Astrocyte of the cerebellum (primary cell): ENCODE measurements around the gene DUSP19.

Source experiments
- DNase-seq: peaks from one replicate; pipeline ENCODE4 v3.0.0-alpha.2; 2011; ENCODE audit warnings: low read depth
- H3K4me3 ChIP-seq: 2 replicates; pipeline ENCODE4 v1.5.1; 2011; ENCODE audit warnings: mild to moderate bottlenecking, low read depth, low read length, moderate library complexity
- in situ Hi-C: cut with HindIII; loops from 2 replicates; pipeline ENCODE4 v1.10.0; 2017; ENCODE audit warnings: low sequenced_read_pairs
- TF ChIP-seq, protein P1 (sequence below): IDR thresholded peaks from 2 replicates; pipeline ENCODE4 v1.5.1; 2012; ENCODE audit warnings: low read length, low read depth, moderate library complexity, mild to moderate bottlenecking; ENCODE audit errors: missing control alignments

Gene DUSP19

DNA sequence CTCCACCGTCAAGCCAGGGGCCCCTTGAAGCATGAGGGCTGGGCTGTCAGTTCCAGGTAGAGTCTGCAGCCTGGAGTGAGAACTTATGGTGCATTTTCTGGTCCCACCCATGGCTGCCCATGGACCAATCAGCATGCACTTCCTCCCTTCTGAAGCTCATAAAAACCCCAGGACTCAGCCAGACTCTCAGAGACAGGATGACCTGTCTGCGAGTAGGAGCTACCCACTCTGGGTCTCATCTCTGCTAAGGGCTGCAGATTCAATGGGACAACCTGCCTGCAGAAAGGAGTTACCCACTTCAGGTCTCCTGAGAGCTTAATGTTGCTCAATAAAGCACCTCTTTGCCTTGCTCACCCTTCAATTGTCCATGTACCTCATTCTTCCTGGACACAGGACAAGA, 9.4 kb upstream of the DUSP19 start:
- no peak for DNase-seq
- in situ Hi-C loops = no loop called here
- no peak overlapping the region for H3K4me3 ChIP-seq
- TF ChIP-seq, protein P1, sequence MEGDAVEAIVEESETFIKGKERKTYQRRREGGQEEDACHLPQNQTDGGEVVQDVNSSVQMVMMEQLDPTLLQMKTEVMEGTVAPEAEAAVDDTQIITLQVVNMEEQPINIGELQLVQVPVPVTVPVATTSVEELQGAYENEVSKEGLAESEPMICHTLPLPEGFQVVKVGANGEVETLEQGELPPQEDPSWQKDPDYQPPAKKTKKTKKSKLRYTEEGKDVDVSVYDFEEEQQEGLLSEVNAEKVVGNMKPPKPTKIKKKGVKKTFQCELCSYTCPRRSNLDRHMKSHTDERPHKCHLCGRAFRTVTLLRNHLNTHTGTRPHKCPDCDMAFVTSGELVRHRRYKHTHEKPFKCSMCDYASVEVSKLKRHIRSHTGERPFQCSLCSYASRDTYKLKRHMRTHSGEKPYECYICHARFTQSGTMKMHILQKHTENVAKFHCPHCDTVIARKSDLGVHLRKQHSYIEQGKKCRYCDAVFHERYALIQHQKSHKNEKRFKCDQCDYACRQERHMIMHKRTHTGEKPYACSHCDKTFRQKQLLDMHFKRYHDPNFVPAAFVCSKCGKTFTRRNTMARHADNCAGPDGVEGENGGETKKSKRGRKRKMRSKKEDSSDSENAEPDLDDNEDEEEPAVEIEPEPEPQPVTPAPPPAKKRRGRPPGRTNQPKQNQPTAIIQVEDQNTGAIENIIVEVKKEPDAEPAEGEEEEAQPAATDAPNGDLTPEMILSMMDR = no peak

DNA sequence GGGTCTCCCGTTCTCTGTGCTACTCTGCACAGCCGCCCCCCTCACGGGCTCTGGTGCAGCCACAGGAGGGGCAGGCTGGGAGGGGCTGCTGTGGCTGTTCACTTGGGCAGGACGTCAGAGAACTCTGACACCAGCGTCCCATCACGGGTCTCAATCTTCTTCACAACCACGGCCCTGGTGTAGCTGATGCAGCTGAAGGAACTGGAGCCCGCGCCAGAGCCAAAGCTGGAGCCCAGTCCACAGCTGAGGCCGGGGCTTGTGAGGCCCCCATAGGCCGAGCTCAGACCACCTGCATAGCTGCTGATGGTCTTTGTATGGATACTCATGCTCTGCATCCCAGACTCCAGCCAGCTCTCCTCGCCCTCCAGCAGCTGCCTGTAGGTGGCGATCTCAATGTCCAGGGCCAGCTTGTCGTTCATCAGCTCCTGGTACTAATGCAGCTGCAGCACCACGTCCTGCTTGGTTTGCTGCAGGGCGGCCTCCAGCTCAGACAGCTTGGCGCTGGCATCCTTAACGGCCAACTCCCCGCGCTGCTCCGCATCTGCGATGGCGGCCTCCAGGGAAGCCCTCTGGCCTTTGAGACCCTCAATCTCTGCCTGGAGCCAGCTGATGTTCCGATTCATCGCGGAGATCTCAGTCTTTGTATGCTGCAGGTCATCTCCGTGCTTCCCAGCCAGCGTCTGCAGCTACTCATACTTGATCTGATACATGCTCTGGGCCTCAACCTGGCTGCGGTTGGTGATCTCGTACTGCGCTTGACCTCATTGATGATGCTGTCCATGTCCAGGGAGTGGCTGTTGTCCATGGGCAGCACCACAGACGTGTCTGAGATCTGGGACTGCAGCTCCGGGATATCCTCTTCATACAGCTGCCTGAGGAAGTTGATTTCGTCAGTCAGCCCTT, 7.4 kb upstream of the DUSP19 start:
- H3K4me3 ChIP-seq = no peak overlapping the region
- TF ChIP-seq, protein P1 = peak; percentile 48
- DNase-seq = no peak
- in situ Hi-C loops = no loop called here

DNA sequence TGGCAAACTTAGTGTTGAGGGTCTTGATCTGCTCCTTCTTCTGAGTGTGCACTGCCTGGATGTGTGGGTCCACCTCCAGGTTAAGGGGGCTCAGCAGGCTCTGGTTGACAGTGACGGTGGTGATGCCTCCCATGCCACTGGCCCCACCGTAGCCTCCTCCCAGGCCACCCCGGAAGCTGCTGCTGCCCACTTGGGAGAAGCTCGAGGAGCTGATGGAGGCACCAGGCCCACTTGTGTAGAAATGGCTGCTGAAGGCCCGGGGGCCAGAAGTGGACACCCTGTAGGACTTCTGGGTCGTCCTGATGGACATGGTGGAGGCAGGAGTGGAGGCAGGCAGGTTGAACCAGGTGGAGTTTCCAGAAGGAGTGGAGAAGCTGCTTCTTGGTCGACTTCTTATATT, 6.4 kb upstream of the DUSP19 start:
- no peak overlapping the region for H3K4me3 ChIP-seq
- TF ChIP-seq, protein P1 = no peak
- in situ Hi-C loops = no loop called here
- DNase-seq = no peak

DNA sequence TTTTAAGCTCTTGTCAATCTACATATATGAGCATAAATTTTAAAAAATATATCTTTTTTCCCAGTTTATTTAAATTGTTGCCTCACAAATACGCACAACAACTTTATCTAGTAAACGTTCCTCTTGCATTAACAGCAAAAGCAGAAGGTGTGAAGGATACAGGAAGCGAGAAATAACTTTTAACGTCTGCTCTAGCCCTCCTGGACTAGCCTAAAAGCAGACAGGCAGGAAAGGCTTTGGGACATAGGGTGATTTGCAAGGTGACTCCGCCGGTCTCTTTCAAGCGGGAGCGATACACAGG, 434 bp upstream of the DUSP19 start:
- DNase-seq = no peak
- peak overlapping the region; percentile 67 for H3K4me3 ChIP-seq
- in situ Hi-C loops = no loop called here
- TF ChIP-seq, protein P1 = no peak

DNA sequence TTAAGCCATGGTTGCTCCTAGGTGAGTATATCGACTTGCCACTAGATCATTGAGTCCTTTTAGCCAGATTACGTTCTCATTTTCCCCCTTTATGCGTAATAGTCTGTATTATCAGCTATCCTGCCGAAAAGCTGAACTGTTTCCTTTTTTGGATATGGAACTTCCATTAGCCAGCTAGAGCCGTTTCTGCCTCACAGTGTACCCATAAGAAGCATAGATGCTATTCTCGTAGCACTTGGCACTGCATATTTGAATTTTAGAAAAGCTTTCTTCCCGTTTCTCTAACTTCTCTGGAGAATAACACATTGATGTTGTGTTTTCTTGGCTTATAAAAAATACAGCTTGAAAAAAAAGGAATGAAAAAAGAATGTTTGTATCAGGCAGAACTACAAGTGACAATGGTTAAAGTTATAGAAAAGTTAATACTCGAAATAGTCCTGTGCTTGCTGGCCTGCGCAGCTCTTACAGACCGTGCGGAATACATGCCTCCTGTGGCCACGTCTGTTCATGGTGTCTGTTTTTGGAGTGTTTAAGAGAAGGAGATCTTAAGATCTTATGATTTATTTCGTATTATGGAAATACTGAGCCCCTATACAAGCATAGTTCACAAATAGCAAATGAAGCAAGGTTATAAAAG, 710 bp downstream of the DUSP19 start:
- in situ Hi-C loops = no loop called here
- TF ChIP-seq, protein P1 = no peak
- no peak for DNase-seq
- peak overlapping the region; percentile 67 for H3K4me3 ChIP-seq

DNA sequence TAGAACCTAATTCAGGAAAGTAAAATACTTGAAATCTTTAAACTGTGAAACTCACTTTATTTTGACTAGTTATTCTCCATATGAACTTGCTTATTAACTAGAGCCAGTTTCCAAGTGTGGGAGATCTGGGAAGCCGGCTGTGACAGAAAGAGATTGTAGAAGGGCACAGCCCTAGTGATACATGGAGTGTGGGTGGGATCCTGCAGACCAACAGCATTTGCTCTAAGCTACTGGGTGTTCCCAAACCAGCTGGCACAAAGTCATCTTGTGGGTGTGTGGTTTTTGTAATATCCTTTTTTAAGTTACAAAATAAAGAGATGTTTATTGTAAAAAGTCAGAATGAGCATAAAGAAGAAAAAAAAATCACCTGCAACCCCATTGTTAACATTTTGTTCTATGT, 3.4 kb downstream of the DUSP19 start:
- in situ Hi-C loops = no loop called here
- TF ChIP-seq, protein P1 = no peak
- no peak for DNase-seq
- no peak overlapping the region for H3K4me3 ChIP-seq
